NCI-H748 (cell line): ENCODE measurements around the gene ZNF467.
A peak's percentile ranks its signal among the peaks of the same experiment; 100 is the strongest.

Experiments
- DNase-seq: peaks from one replicate; lab custom pipeline; 2025; ENCODE audit not compliant: unreplicated experiment; lab: John Stamatoyannopoulos, UW

ZNF467 gene

GRCh38 chr7:149772241-149772955, 990 bp downstream of the ZNF467 start:
- peak; percentile 67 for DNase-seq

- peak; percentile 88 for DNase-seq
Measured at GRCh38 chr7:149771720-149772240, 1.6 kb downstream of the ZNF467 start.

GRCh38 chr7:149770728-149771636, 2.4 kb downstream of the ZNF467 start:
- no peak for DNase-seq

GRCh38 chr7:149769915-149770314, 3.5 kb downstream of the ZNF467 start:
- DNase-seq, result no peak

GRCh38 chr7:149768931-149769330, 4.5 kb downstream of the ZNF467 start:
- no peak for DNase-seq

GRCh38 chr7:149767068-149767467, 6.3 kb downstream of the ZNF467 start:
- DNase-seq, result no peak

- no peak for DNase-seq
Measured at GRCh38 chr7:149766135-149766675, 7.2 kb downstream of the ZNF467 start.

- no peak for DNase-seq
Measured at GRCh38 chr7:149765399-149766121, 7.8 kb downstream of the ZNF467 start.

- DNase-seq, result peak; percentile 73
Measured at GRCh38 chr7:149764481-149765398, 8.6 kb downstream of the ZNF467 start.

- DNase-seq, result no peak
Measured at GRCh38 chr7:149763563-149764240, 9.7 kb downstream of the ZNF467 start.

GRCh38 chr7:149762610-149763009, 10.8 kb downstream of the ZNF467 start:
- DNase-seq, result no peak

- no peak for DNase-seq
Measured at GRCh38 chr7:149762089-149762488, 11.3 kb downstream of the ZNF467 start.

GRCh38 chr7:149761307-149761706, 12.1 kb downstream of the ZNF467 start:
- DNase-seq, result no peak

GRCh38 chr7:149760538-149760937, 12.8 kb downstream of the ZNF467 start:
- no peak for DNase-seq

- no peak for DNase-seq
Measured at GRCh38 chr7:149759093-149759860, 14.1 kb downstream of the ZNF467 start.

GRCh38 chr7:149753375-149754233, 19.8 kb downstream of the ZNF467 start:
- peak; percentile 27 for DNase-seq

- no peak for DNase-seq
Measured at GRCh38 chr7:149752646-149753045, 20.7 kb downstream of the ZNF467 start.
